K562 (cell line): ENCODE data around the gene RUVBL2. TPM values are rescaled to one million over a fixed set of nuclear protein-coding genes. Genes with fewer than 3 reads are reported as not detected.

Experiments
- BACH1 ChIP-seq: fragments of 200-800 bp; sonication (Bioruptor generic); IDR thresholded peaks from 2 replicates; pipeline ENCODE4 v1.6.1; 2016; ENCODE audit warnings: missing genetic modification characterization, missing compliant biosample characterization
- CHD4 ChIP-seq: fragments of 200-600 bp; sonication (generic); IDR thresholded peaks from 3 replicates; pipeline ENCODE4 v1.6.1; 2012; ENCODE audit warnings: low read depth, mild to moderate bottlenecking, mixed read lengths, low read length, inconsistent platforms; ENCODE audit not compliant: insufficient read depth, insufficient replicate concordance, poor library complexity, severe bottlenecking
- CTBP1 ChIP-seq: fragments of 450-650 bp; IDR thresholded peaks from 2 replicates; pipeline ENCODE4 v1.6.1; 2016; ENCODE audit warnings: borderline replicate concordance
- ETS2 ChIP-seq: IDR thresholded peaks from 2 replicates; pipeline ENCODE4 v1.6.1; 2016; ENCODE audit warnings: borderline replicate concordance, missing genetic modification characterization, mild to moderate bottlenecking, moderate library complexity, missing compliant biosample characterization; ENCODE audit not compliant: poor library complexity, severe bottlenecking
- FOXA3 ChIP-seq, 2 experiments: fragments of 450-650 bp in 1 of 2; sonication (generic) in 1 of 2; formaldehyde crosslinking; IDR thresholded peaks in 1 of 2; conservative IDR thresholded peaks in 1 of 2; 2 replicates each; pipeline versions ENCODE4 v1.4.0 to v1.8.0; 2020 to 2022; ENCODE audit warnings: mild to moderate bottlenecking in 2 of 2, missing genetic modification reagents in 1 of 2
- FOXM1 ChIP-seq, 2 experiments: fragments of 450-650 bp in 1 of 2; sonication (generic) in 1 of 2; formaldehyde crosslinking in 1 of 2; IDR thresholded peaks; 2 replicates each; pipeline versions ENCODE4 v1.6.1 to v1.9.0; 2017 to 2022; ENCODE audit warnings: low read depth in 2 of 2, mild to moderate bottlenecking in 2 of 2, missing genetic modification reagents in 1 of 2, moderate library complexity in 1 of 2
- HDAC6 ChIP-seq: IDR thresholded peaks from 2 replicates; pipeline ENCODE4 v1.6.1; 2012; ENCODE audit warnings: low read depth, mild to moderate bottlenecking, control low read depth, inconsistent platforms, low read length, moderate library complexity
- MECOM ChIP-seq: fragments of 250-450 bp; sonication (Bioruptor Pico); IDR thresholded peaks from 2 replicates; pipeline ENCODE4 v1.8.0; 2022; ENCODE audit warnings: inconsistent platforms
- MYC ChIP-seq, 2 experiments: fragments of 250-450 bp in 1 of 2; sonication (Bioruptor Pico) in 1 of 2; IDR thresholded peaks; 2 replicates each; pipeline versions ENCODE4 v1.5.1 to v1.6.1; 2012 to 2021; ENCODE audit warnings: low read depth in 2 of 2, borderline replicate concordance in 1 of 2, improper control_type of control experiment in 1 of 2, low read length in 1 of 2, mild to moderate bottlenecking in 1 of 2, moderate library complexity in 1 of 2
- NFE2L1 ChIP-seq: fragments of 450-650 bp; IDR thresholded peaks from 2 replicates; pipeline ENCODE4 v1.6.1; 2016; ENCODE audit warnings: missing genetic modification characterization, low read depth, mild to moderate bottlenecking, missing compliant biosample characterization, moderate library complexity, borderline replicate concordance
- NUFIP1 ChIP-seq: fragments of 450-650 bp; IDR thresholded peaks from 2 replicates; pipeline ENCODE4 v1.6.1; 2018; ENCODE audit not compliant: partially characterized antibody
- PRMT5 ChIP-seq: sonication (generic); formaldehyde crosslinking; IDR thresholded peaks from 2 replicates; pipeline ENCODE4 v1.5.0; 2020; ENCODE audit warnings: missing genetic modification reagents
- RCOR1 ChIP-seq, 2 experiments: IDR thresholded peaks; 2 replicates each; pipeline ENCODE4 v1.6.1; 2012; ENCODE audit warnings: low read depth in 2 of 2, low read length in 2 of 2, borderline replicate concordance in 1 of 2, improper control_type of control experiment in 1 of 2
- RUNX1 ChIP-seq: sonication (generic); IDR thresholded peaks from 2 replicates; pipeline ENCODE4 v1.6.1; 2016; ENCODE audit warnings: antibody characterized with exemption, low read depth
- SMAD3 ChIP-seq: fragments of 450-650 bp; formaldehyde crosslinking; conservative IDR thresholded peaks from 2 replicates; pipeline ENCODE4 v1.4.0; 2020; ENCODE audit warnings: mild to moderate bottlenecking
- SRSF1 ChIP-seq: fragments of 200-400 bp; formaldehyde crosslinking; IDR thresholded peaks from 2 replicates; pipeline ENCODE4 v1.6.1; 2017; ENCODE audit warnings: mild to moderate bottlenecking, low read depth, low read length, moderate library complexity
- XRCC3 ChIP-seq: fragments of 450-650 bp; IDR thresholded peaks from 2 replicates; pipeline ENCODE4 v1.6.1; 2017; ENCODE audit warnings: mild to moderate bottlenecking, moderate library complexity
- ZBTB1 ChIP-seq: sonication (generic); formaldehyde crosslinking; IDR thresholded peaks from 2 replicates; pipeline ENCODE4 v1.8.1; 2023; ENCODE audit warnings: missing genetic modification reagents, low read depth, mild to moderate bottlenecking, borderline replicate concordance
- ZBTB7A ChIP-seq: IDR thresholded peaks from 2 replicates; pipeline ENCODE4 v1.6.1; 2011; ENCODE audit warnings: low read depth, mild to moderate bottlenecking, low read length, moderate library complexity, borderline replicate concordance; ENCODE audit not compliant: control insufficient read depth
- ZKSCAN1 ChIP-seq: fragments of 150-350 bp; IDR thresholded peaks from 2 replicates; pipeline ENCODE4 v1.6.1; 2016; ENCODE audit warnings: low read depth, low read length
- ZNF41 ChIP-seq: fragments of 250-450 bp; sonication (Bioruptor Pico); conservative IDR thresholded peaks from 2 replicates; pipeline ENCODE4 v1.4.0; 2020; ENCODE audit warnings: mild to moderate bottlenecking
- polyA plus RNA-seq, 8 experiments: library from polyadenylated mRNA; depleted of rRNA in 4 of 8; stranded (reverse) in 5 of 8; unstranded in 3 of 8; fragments of >200 nt; fragmentation: Nextera tagmentation in 2 of 8; fragmentation: Illumina TruSeq in 1 of 8; extraction: Ambion mirVana in 2 of 8; extraction: Trizol in 1 of 8; gene quantifications; 2 replicates each; pipeline versions ENCODE4 v1.2.1 to v1.2.3, GENCODE V29; 2011 to 2014; ENCODE audit warnings: inconsistent platforms in 1 of 8, missing spikeins in 1 of 8
- total RNA-seq, 7 experiments: library from RNA; depleted of rRNA in 6 of 7; stranded (reverse); fragments of >200 nt in 6 of 7; fragmentation: Illumina TruSeq in 2 of 7; extraction: Trizol in 2 of 7; gene quantifications; 2 replicates each; pipeline versions ENCODE4 v1.2.1 to v1.2.3, GENCODE V29; 2011 to 2021; ENCODE audit warnings: low replicate concordance in 1 of 7
- TF ChIP-seq, protein P1 (sequence below): IDR thresholded peaks from 3 replicates; pipeline ENCODE4 v1.6.1; 2011; ENCODE audit warnings: borderline replicate concordance, mild to moderate bottlenecking; ENCODE audit not compliant: insufficient read length, insufficient read depth
- TF ChIP-seq, protein P2 (sequence below): IDR thresholded peaks from 2 replicates; pipeline ENCODE4 v1.6.1; 2012; ENCODE audit warnings: low read depth, low read length, improper control_type of control experiment, borderline replicate concordance

The RUVBL2 gene
- total and polyA plus RNA-seq, 9 of the 15 experiments (the other 6 are each of a cell fraction or from before 2014, with no cell fraction given), result 71.4 to 453 (median 237) TPM

GRCh38 chr19:48965040-48965805 is 28.5 kb upstream of the RUVBL2 start, which contains the start of gene FTL (continued):
- TF ChIP-seq, protein P1, sequence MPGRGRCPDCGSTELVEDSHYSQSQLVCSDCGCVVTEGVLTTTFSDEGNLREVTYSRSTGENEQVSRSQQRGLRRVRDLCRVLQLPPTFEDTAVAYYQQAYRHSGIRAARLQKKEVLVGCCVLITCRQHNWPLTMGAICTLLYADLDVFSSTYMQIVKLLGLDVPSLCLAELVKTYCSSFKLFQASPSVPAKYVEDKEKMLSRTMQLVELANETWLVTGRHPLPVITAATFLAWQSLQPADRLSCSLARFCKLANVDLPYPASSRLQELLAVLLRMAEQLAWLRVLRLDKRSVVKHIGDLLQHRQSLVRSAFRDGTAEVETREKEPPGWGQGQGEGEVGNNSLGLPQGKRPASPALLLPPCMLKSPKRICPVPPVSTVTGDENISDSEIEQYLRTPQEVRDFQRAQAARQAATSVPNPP, result no peak
- TF ChIP-seq RUNX1 (no peak), BACH1 (tag) (no peak), SMAD3 (CRISPR knock-in tag) (no peak), RCOR1 (IDR thresholded peaks at IDR 0.05; ENCODE audit: borderline replicate concordance in 1 of 2, low read depth in 2 of 2, low read length in 2 of 2) (no peak), SRSF1 (no peak), PRMT5 (CRISPR knock-in tag) (no peak), XRCC3 (no peak), MYC (IDR thresholded peaks at IDR 0.05; ENCODE audit: low read depth, low read length) (peak; percentile 61; the same call in 1 of the 2 replicates), MYC (CRISPR knock-in tag; IDR thresholded peaks at IDR 0.05; ENCODE audit: borderline replicate concordance, low read depth) (no peak; the same call in 1 of the 2 replicates), CTBP1 (peak; percentile 46; the same call in 1 of the 2 replicates), FOXA3 (CRISPR knock-in tag; conservative IDR thresholded peaks at IDR 0.05 in 1 of 2, IDR thresholded peaks at IDR 0.05 in 1 of 2) (peak in 1 of 2 experiments; percentile 56; a peak in 1 of 4 replicates), HDAC6 (peak; percentile 92; the same call in 1 of the 2 replicates), ZBTB1 (CRISPR knock-in tag) (peak; percentile 46; the same call in 1 of the 2 replicates), ZBTB7A (peak; percentile 76; the same call in 1 of the 2 replicates), ETS2 (tag) (no peak), FOXM1 (IDR thresholded peaks at IDR 0.05; ENCODE audit: low read depth) (no peak), FOXM1 (CRISPR knock-in tag; IDR thresholded peaks at IDR 0.05; ENCODE audit: low read depth) (0 out of 2 replicates have a peak, but pooled peaks have one; percentile 54), NFE2L1 (tag) (no peak), ZNF41 (CRISPR knock-in tag) (no peak), ZKSCAN1 (no peak), CHD4 (no peak), NUFIP1 (no peak), MECOM (no peak)
- TF ChIP-seq, protein P2, sequence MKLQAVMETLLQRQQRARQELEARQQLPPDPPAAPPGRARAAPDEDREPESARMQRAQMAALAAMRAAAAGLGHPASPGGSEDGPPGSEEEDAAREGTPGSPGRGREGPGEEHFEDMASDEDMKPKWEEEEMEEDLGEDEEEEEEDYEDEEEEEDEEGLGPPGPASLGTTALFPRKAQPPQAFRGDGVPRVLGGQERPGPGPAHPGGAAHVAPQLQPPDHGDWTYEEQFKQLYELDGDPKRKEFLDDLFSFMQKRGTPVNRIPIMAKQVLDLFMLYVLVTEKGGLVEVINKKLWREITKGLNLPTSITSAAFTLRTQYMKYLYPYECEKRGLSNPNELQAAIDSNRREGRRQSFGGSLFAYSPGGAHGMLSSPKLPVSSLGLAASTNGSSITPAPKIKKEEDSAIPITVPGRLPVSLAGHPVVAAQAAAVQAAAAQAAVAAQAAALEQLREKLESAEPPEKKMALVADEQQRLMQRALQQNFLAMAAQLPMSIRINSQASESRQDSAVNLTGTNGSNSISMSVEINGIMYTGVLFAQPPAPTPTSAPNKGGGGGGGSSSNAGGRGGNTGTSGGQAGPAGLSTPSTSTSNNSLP, result no peak
